ENCODE measurements around the gene CRK. TPM values are rescaled to one million over a fixed set of nuclear protein-coding genes. Genes with fewer than 3 reads are reported as not detected.
"Not testable (repeated sequence)": the region's sequence is repeated elsewhere in the genome, so short reads cannot be mapped to it uniquely, and the experiment has no call there.

The CRK gene
- total and polyA plus RNA-seq, 2 donors (not counting 1 experiment from before 2014, with no cell fraction given) = 120 to 138 TPM

- DNase-seq (ENCODE audit: low read depth in 2 of 2) = no peak
- H3K27me3 ChIP-seq (ENCODE audit: control insufficient read depth, insufficient read depth, low read length) = no peaks in the 10 kb centered on the region
- no peaks in the 10 kb centered on the region for H3K9me3 ChIP-seq (ENCODE audit: control insufficient read depth, insufficient read depth, low read depth, low read length)
- H3K4me1 ChIP-seq (ENCODE audit: control insufficient read depth, extremely low read depth, insufficient read depth, low read length) = peaks cover 2% of the 10 kb centered on the region
- H3K4me3 ChIP-seq (replicated peaks in 1 of 4; ENCODE audit: control extremely low read depth in 1 of 4, insufficient read depth in 1 of 4, low read depth in 3 of 4, low read length in 4 of 4) = no peak overlapping the region
- no peak overlapping the region for H3K27ac ChIP-seq (ENCODE audit: insufficient read depth, low read length)
- no peak overlapping the region for H2AFZ ChIP-seq (ENCODE audit: low read length)
- H3K36me3 ChIP-seq (ENCODE audit: control insufficient read depth, insufficient read depth, low read length) = no peaks in the 10 kb centered on the region
- peaks cover 81% of the 10 kb centered on the region for H3K79me2 ChIP-seq (ENCODE audit: control insufficient read depth, insufficient read depth, low read length)
- no peak overlapping the region for H3K4me2 ChIP-seq (ENCODE audit: extremely low read depth, insufficient read depth, low read length)
- H3K9ac ChIP-seq (ENCODE audit: insufficient read depth, low read length) = no peak overlapping the region
- no peaks in the 10 kb centered on the region for H4K20me1 ChIP-seq (ENCODE audit: control insufficient read depth, extremely low read depth, insufficient read depth, low read length)
- TF ChIP-seq EZH2 (IDR thresholded peaks at IDR 0.05; ENCODE audit: low read length, missing control alignments) (no peak), CTCF (conservative IDR thresholded peaks at IDR 0.05 in 1 of 2, IDR thresholded peaks at IDR 0.05 in 1 of 2; ENCODE audit: low read depth in 1 of 2, low read length in 2 of 2) (no peak)
Measured at GRCh38 chr17:1452836-1453235, 3.2 kb downstream of the CRK start.

- not testable (repeated sequence) for H3K4me1 ChIP-seq (ENCODE audit: control insufficient read depth, extremely low read depth, insufficient read depth, low read length); H3K4me3 ChIP-seq (replicated peaks in 1 of 4; ENCODE audit: control extremely low read depth in 1 of 4, insufficient read depth in 1 of 4, low read depth in 3 of 4, low read length in 4 of 4); H3K27ac ChIP-seq (ENCODE audit: insufficient read depth, low read length); H4K20me1 ChIP-seq (ENCODE audit: control insufficient read depth, extremely low read depth, insufficient read depth, low read length); H2AFZ ChIP-seq (ENCODE audit: low read length); H3K36me3 ChIP-seq (ENCODE audit: control insufficient read depth, insufficient read depth, low read length); DNase-seq (ENCODE audit: low read depth in 2 of 2); H3K9me3 ChIP-seq (ENCODE audit: control insufficient read depth, insufficient read depth, low read depth, low read length); H3K4me2 ChIP-seq (ENCODE audit: extremely low read depth, insufficient read depth, low read length); H3K27me3 ChIP-seq (ENCODE audit: control insufficient read depth, insufficient read depth, low read length); H3K9ac ChIP-seq (ENCODE audit: insufficient read depth, low read length)
- H3K79me2 ChIP-seq (ENCODE audit: control insufficient read depth, insufficient read depth, low read length) = peaks cover 99% of the 10 kb centered on the region
Measured at GRCh38 chr17:1450261-1450660, 5.8 kb downstream of the CRK start.

GRCh38 chr17:1449412-1449967 lies 6.5 kb downstream of the CRK start:
- Histone ChIP-seq H2AFZ (ENCODE audit: low read length) (no peak overlapping the region), H3K79me2 (ENCODE audit: control insufficient read depth, insufficient read depth, low read length) (peaks cover 97% of the 10 kb centered on the region), H4K20me1 (ENCODE audit: control insufficient read depth, extremely low read depth, insufficient read depth, low read length) (no peaks in the 10 kb centered on the region), H3K4me3 (replicated peaks in 1 of 4; ENCODE audit: control extremely low read depth in 1 of 4, insufficient read depth in 1 of 4, low read depth in 3 of 4, low read length in 4 of 4) (no peak overlapping the region), H3K27ac (ENCODE audit: insufficient read depth, low read length) (no peak overlapping the region), H3K4me1 (ENCODE audit: control insufficient read depth, extremely low read depth, insufficient read depth, low read length) (peaks cover under 1% of the 10 kb centered on the region), H3K36me3 (ENCODE audit: control insufficient read depth, insufficient read depth, low read length) (peaks cover 2% of the 10 kb centered on the region), H3K9ac (ENCODE audit: insufficient read depth, low read length) (no peak overlapping the region), H3K27me3 (ENCODE audit: control insufficient read depth, insufficient read depth, low read length) (no peaks in the 10 kb centered on the region), H3K4me2 (ENCODE audit: extremely low read depth, insufficient read depth, low read length) (no peak overlapping the region), H3K9me3 (ENCODE audit: control insufficient read depth, insufficient read depth, low read depth, low read length) (no peaks in the 10 kb centered on the region)
- no peak for DNase-seq (ENCODE audit: low read depth in 2 of 2)
- no peak for TF ChIP-seq EZH2 (IDR thresholded peaks at IDR 0.05; ENCODE audit: low read length, missing control alignments)
- TF ChIP-seq CTCF (conservative IDR thresholded peaks at IDR 0.05 in 1 of 2, IDR thresholded peaks at IDR 0.05 in 1 of 2; ENCODE audit: low read depth in 1 of 2, low read length in 2 of 2) = no peak

Measured in fibroblast of lung (primary cell).